Mammary epithelial cell (primary cell): ENCODE measurements around the gene SRSF7.

Source experiments
- CTCF ChIP-seq, 2 donors: IDR thresholded peaks in 1 of 2; conservative IDR thresholded peaks in 1 of 2; 2 replicates each; pipeline ENCODE4 v1.5.1; 2011 to 2012; ENCODE audit warnings: inconsistent platforms in 2 of 2, low read length in 2 of 2, mild to moderate bottlenecking in 2 of 2, control low read depth in 1 of 2, low read depth in 1 of 2; ENCODE audit not compliant: insufficient read depth in 1 of 2; ENCODE audit errors: extremely low read depth in 1 of 2
- EZH2 ChIP-seq: IDR thresholded peaks from 2 replicates; pipeline ENCODE4 v1.6.1; 2012; ENCODE audit warnings: low read length, inconsistent platforms, borderline replicate concordance

GRCh38 chr2:38754506-38754905 is 3.3 kb upstream of the SRSF7 start:
- TF ChIP-seq CTCF (conservative IDR thresholded peaks at IDR 0.05 in 1 of 2, IDR thresholded peaks at IDR 0.05 in 1 of 2; ENCODE audit: extremely low read depth in 1 of 2, insufficient read depth in 1 of 2, low read depth in 1 of 2, low read length in 2 of 2) (no peak), EZH2 (no peak)
